ENCODE data around the gene MSN.

MSN gene

DNA sequence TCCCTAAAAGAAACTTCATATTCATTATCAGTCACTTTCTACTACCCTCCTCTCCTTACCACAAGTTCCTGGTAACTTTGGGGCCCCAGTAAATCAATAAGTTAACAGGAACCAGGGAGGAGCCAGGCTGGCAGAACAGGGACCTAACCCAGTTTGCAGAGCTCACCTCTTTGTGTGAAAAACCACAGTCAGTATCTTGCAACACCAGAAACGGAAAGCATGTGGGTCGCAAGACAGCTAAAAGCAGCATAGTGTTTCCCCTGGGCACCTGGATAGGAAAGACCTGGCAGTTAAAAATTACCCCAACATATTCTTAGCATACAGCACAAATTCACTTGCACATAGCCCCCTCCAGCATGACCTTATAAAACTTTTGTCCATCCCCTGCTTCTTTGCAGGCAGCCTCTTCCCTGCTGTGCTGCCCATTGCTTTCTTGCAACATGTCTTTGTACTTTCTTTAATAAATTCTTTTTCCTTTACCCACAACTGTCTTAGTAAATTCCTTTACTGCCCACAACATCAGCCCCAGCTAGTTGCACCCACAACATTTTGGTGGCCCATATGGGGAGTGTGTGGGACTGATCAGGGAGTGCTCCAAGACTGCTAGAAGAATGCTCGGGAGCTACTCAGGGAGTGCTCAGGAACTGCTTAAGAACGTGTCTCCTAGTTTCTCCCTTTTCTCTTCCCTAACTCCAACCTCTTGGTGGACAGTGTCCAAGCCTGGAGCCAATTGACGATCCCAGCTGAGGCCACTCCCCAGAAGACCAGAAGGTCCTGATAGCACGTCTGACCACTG is 83.4 kb downstream of the MSN start:
- Histone ChIP-seq H3K9me3 (ENCODE audit: insufficient read depth, low read length, severe bottlenecking) (no peaks in the 10 kb centered on the region), H3K36me3 (ENCODE audit: insufficient read depth, low read length) (no peaks in the 10 kb centered on the region), H2AFZ (ENCODE audit: low read depth, low read length) (no peak overlapping the region), H3K27ac (ENCODE audit: low read length) (peak overlapping the region; percentile 91), H3K4me3 (ENCODE audit: low read depth in 1 of 2, low read length in 2 of 2) (peak overlapping the region in 1 of 2 experiments; percentile 10; a peak in 1 of 4 replicates), H3K9ac (ENCODE audit: low read depth, low read length) (peak overlapping the region; percentile 39), H3K4me1 (ENCODE audit: insufficient read depth, low read length) (peaks cover 41% of the 10 kb centered on the region), H3K79me2 (ENCODE audit: insufficient read depth, low read length) (no peaks in the 10 kb centered on the region), H4K20me1 (ENCODE audit: insufficient read depth, low read length) (no peaks in the 10 kb centered on the region), H3K4me2 (ENCODE audit: insufficient read depth, low read length) (peak overlapping the region; percentile 47), H3K27me3 (ENCODE audit: insufficient read depth, low read length, poor library complexity) (no peaks in the 10 kb centered on the region)
- ATAC-seq (ENCODE audit: insufficient read depth, low read depth) (peak; percentile 93), DNase-seq (peak; percentile 74)
- TF ChIP-seq, protein P1, sequence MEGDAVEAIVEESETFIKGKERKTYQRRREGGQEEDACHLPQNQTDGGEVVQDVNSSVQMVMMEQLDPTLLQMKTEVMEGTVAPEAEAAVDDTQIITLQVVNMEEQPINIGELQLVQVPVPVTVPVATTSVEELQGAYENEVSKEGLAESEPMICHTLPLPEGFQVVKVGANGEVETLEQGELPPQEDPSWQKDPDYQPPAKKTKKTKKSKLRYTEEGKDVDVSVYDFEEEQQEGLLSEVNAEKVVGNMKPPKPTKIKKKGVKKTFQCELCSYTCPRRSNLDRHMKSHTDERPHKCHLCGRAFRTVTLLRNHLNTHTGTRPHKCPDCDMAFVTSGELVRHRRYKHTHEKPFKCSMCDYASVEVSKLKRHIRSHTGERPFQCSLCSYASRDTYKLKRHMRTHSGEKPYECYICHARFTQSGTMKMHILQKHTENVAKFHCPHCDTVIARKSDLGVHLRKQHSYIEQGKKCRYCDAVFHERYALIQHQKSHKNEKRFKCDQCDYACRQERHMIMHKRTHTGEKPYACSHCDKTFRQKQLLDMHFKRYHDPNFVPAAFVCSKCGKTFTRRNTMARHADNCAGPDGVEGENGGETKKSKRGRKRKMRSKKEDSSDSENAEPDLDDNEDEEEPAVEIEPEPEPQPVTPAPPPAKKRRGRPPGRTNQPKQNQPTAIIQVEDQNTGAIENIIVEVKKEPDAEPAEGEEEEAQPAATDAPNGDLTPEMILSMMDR (IDR thresholded peaks at IDR 0.05; ENCODE audit: borderline replicate concordance, extremely low read depth, low read length, poor library complexity, severe bottlenecking): no peak
- TF ChIP-seq EZH2 (IDR thresholded peaks at IDR 0.05; ENCODE audit: borderline replicate concordance, low read depth, low read length, severe bottlenecking): no peak

DNA sequence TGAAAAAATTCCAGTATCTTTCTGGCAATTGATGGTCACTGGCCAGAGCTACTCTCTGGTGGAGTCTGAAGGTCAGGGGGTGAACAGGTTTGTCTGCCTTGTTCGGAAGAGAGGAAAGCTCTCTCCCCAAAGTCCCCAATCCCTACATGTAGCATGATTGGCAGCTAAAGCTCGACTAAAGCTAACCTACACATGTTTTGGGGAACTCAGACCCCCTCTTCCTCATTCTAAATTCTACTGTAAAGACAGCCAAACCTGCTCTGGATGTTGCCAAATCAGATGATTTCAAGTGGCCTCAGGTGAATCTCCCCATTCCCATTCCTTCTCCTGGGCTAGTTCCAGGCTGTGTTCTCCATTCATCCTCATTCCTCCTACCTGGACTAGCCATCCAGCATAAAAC is 84.1 kb downstream of the MSN start:
- H3K27me3 ChIP-seq (ENCODE audit: insufficient read depth, low read length, poor library complexity): no peaks in the 10 kb centered on the region
- peak overlapping the region; percentile 47 for H3K4me2 ChIP-seq (ENCODE audit: insufficient read depth, low read length)
- H3K36me3 ChIP-seq (ENCODE audit: insufficient read depth, low read length): no peaks in the 10 kb centered on the region
- no peaks in the 10 kb centered on the region for H3K79me2 ChIP-seq (ENCODE audit: insufficient read depth, low read length)
- ATAC-seq (ENCODE audit: insufficient read depth, low read depth) (no peak), DNase-seq (no peak)
- peak overlapping the region; percentile 39 for H3K9ac ChIP-seq (ENCODE audit: low read depth, low read length)
- H3K27ac ChIP-seq (ENCODE audit: low read length): peak overlapping the region; percentile 91
- peaks cover 47% of the 10 kb centered on the region for H3K4me1 ChIP-seq (ENCODE audit: insufficient read depth, low read length)
- no peaks in the 10 kb centered on the region for H3K9me3 ChIP-seq (ENCODE audit: insufficient read depth, low read length, severe bottlenecking)
- TF ChIP-seq, protein P1 (IDR thresholded peaks at IDR 0.05; ENCODE audit: borderline replicate concordance, extremely low read depth, low read length, poor library complexity, severe bottlenecking): no peak
- no peak for TF ChIP-seq EZH2 (IDR thresholded peaks at IDR 0.05; ENCODE audit: borderline replicate concordance, low read depth, low read length, severe bottlenecking)
- H2AFZ ChIP-seq (ENCODE audit: low read depth, low read length): no peak overlapping the region
- H3K4me3 ChIP-seq (ENCODE audit: low read depth in 1 of 2, low read length in 2 of 2): no peak overlapping the region; a peak in 1 of 4 replicates
- H4K20me1 ChIP-seq (ENCODE audit: insufficient read depth, low read length): no peaks in the 10 kb centered on the region

DNA sequence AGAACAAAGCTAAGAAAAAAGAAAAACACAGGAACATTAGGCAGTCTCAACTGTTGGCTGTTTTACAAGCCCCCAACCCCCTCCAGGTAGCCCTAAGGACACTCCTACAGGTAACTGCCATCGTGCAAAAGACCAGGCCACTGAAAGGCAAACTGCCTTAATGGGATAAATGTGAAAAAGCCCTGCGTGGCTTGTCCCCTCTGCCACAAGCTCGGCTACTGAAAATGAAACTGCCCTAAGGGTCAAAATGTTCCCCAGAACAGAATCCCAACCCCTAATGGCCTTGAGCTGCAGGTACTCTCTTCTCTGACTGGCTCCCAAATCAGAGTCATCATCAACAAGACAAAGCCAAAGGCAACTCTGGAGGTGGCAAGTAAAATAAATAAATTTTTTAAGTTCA is 84.8 kb downstream of the MSN start:
- no peak for TF ChIP-seq EZH2 (IDR thresholded peaks at IDR 0.05; ENCODE audit: borderline replicate concordance, low read depth, low read length, severe bottlenecking)
- TF ChIP-seq, protein P1 (IDR thresholded peaks at IDR 0.05; ENCODE audit: borderline replicate concordance, extremely low read depth, low read length, poor library complexity, severe bottlenecking): no peak
- Histone ChIP-seq H3K27ac (ENCODE audit: low read length) (peak overlapping the region; percentile 91), H3K9ac (ENCODE audit: low read depth, low read length) (no peak overlapping the region), H3K4me3 (ENCODE audit: low read depth in 1 of 2, low read length in 2 of 2) (no peak overlapping the region), H2AFZ (ENCODE audit: low read depth, low read length) (no peak overlapping the region), H3K4me1 (ENCODE audit: insufficient read depth, low read length) (peaks cover 48% of the 10 kb centered on the region), H4K20me1 (ENCODE audit: insufficient read depth, low read length) (no peaks in the 10 kb centered on the region), H3K27me3 (ENCODE audit: insufficient read depth, low read length, poor library complexity) (no peaks in the 10 kb centered on the region), H3K36me3 (ENCODE audit: insufficient read depth, low read length) (no peaks in the 10 kb centered on the region), H3K9me3 (ENCODE audit: insufficient read depth, low read length, severe bottlenecking) (no peaks in the 10 kb centered on the region), H3K4me2 (ENCODE audit: insufficient read depth, low read length) (no peak overlapping the region), H3K79me2 (ENCODE audit: insufficient read depth, low read length) (no peaks in the 10 kb centered on the region)
- ATAC-seq (ENCODE audit: insufficient read depth, low read depth): no peak
- DNase-seq: no peak

Measured in DND-41 (cell line).